HG02870 (cell line): Measurements from ENCODE around the gene HNRNPDL.
"Not testable (repeated sequence)": the region's sequence is repeated elsewhere in the genome, so short reads cannot be mapped to it uniquely, and the experiment has no call there.

ENCODE experiments used
- ATAC-seq: cut with Tn5 transposase; IDR thresholded peaks from one replicate; pipeline ENCODE4 v1.9.1; 2021; ENCODE audit warnings: mild to moderate bottlenecking, moderate library complexity; ENCODE audit not compliant: unreplicated experiment

Gene HNRNPDL

GRCh38 chr4:82390061-82390460 is 40.2 kb downstream of the HNRNPDL start:
- not testable (repeated sequence) for ATAC-seq

GRCh38 chr4:82388405-82388804 is 41.9 kb downstream of the HNRNPDL start:
- ATAC-seq: no peak

- not testable (repeated sequence) for ATAC-seq
These were observed 44.0 kb downstream of the HNRNPDL start for GRCh38 chr4:82386312-82386711.

GRCh38 chr4:82382751-82383150 is 47.5 kb downstream of the HNRNPDL start:
- no peak for ATAC-seq

- ATAC-seq: no peak
These were observed 48.5 kb downstream of the HNRNPDL start for GRCh38 chr4:82381661-82382296.

- no peak for ATAC-seq
These were observed 49.0 kb downstream of the HNRNPDL start for GRCh38 chr4:82381235-82381634.

GRCh38 chr4:82380831-82381230 is 49.4 kb downstream of the HNRNPDL start:
- ATAC-seq: no peak

GRCh38 chr4:82380344-82380743 is 49.9 kb downstream of the HNRNPDL start:
- no peak for ATAC-seq

GRCh38 chr4:82376109-82376508 is 54.2 kb downstream of the HNRNPDL start:
- no peak for ATAC-seq

- peak; percentile 94 for ATAC-seq
These were observed 56.2 kb downstream of the HNRNPDL start, which contains the start of gene HNRNPD for GRCh38 chr4:82373816-82374625. HNRNPD (minus strand) TSS chr4:82373991; CDS start chr4:82373678, 313 bp downstream.

- peak; percentile 10 for ATAC-seq
These were observed 56.8 kb downstream of the HNRNPDL start for GRCh38 chr4:82373486-82373815.
